Ovary (tissue), 3 donors: ENCODE data around the gene RTF2.

ENCODE experiments used
- CTCF ChIP-seq, 3 donors: fragments of 450-650 bp in 2 of 3; fragments of 200-600 bp in 1 of 3; IDR thresholded peaks; one replicate each; pipeline versions ENCODE4 v1.5.1 to v1.8.0; 2016 to 2022; ENCODE audit warnings: antibody characterized with exemption in 3 of 3, mild to moderate bottlenecking in 1 of 3
- EP300 ChIP-seq: sonication (generic); formaldehyde crosslinking; IDR thresholded peaks from one replicate; pipeline ENCODE4 v1.6.1; 2017; ENCODE audit warnings: antibody characterized with exemption
- POLR2A ChIP-seq: fragments of 450-650 bp; IDR thresholded peaks from one replicate; pipeline ENCODE4 v1.6.1; 2017; ENCODE audit warnings: antibody characterized with exemption, mild to moderate bottlenecking, moderate library complexity
- donor health status: DM: no; HTN: no; CAD: no.

DNA sequence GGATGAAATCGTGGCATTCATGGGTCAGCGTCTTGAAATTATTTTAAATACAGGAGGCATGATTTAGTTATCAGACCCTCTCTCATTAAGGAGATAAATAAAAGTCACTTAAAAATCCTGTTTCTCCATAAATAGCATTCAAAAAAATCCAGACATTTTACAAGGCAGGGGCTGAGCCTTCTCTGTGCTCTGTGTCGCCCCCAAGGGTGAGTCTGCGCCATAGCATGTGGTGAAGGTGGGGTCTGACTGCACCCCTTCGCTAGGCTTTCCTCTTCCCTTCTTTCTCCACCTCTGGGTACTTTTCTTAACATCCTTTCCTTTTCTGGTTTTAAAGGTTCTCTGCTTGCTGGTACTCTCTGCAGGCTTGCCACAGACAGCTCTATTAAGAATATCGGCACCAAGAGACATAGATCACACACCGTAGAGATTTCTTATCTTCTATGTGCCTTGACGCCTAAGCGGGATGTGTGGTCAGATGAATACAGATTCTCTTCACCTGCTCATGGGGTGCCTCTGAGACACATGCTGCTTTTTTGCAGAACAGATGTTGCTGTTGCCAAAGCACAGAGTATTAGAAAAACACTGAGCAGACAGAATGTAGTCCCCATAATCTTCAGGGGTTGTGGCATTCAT, 36.1 kb downstream of the RTF2 start:
- TF ChIP-seq CTCF (IDR thresholded peaks at IDR 0.05): no peak
- no peak for TF ChIP-seq POLR2A
- TF ChIP-seq EP300: no peak
